H1 (cell line): ENCODE measurements around the gene MAN1C1. TPM values are rescaled to one million over a fixed set of nuclear protein-coding genes. Genes with fewer than 3 reads are reported as not detected.

Experiments used
- polyA plus RNA-seq, 7 experiments: library from polyadenylated mRNA; depleted of rRNA in 3 of 7; stranded (reverse) in 5 of 7; unstranded in 2 of 7; fragments of >200 nt in 5 of 7; fragments of 200-250 nt in 2 of 7; gene quantifications; 1 replicate in 5 of 7; 2 replicates in 1 of 7; 4 replicates in 1 of 7; pipeline versions ENCODE4 v1.2.1 to v1.2.3, GENCODE V29; 2011 to 2013; ENCODE audit warnings: missing spikeins in 2 of 7, mixed read lengths in 2 of 7
- total RNA-seq: library from RNA; stranded (reverse); fragmentation: NEBNext Ultra II Directional; extraction: Animal tissue kit (Norgen Biotek cat#: 25700); gene quantifications from 2 replicates; pipeline ENCODE4 v1.2.1, GENCODE V29; 2021
- TF ChIP-seq, protein P1 (sequence below): IDR thresholded peaks from 2 replicates; pipeline ENCODE4 v1.6.1; 2012; ENCODE audit warnings: inconsistent platforms

The MAN1C1 gene
- total and polyA plus RNA-seq, 2 of the 8 experiments (the other 6 are each of a cell fraction or from before 2014, with no cell fraction given), result 7.8 to 15.2 TPM

DNA sequence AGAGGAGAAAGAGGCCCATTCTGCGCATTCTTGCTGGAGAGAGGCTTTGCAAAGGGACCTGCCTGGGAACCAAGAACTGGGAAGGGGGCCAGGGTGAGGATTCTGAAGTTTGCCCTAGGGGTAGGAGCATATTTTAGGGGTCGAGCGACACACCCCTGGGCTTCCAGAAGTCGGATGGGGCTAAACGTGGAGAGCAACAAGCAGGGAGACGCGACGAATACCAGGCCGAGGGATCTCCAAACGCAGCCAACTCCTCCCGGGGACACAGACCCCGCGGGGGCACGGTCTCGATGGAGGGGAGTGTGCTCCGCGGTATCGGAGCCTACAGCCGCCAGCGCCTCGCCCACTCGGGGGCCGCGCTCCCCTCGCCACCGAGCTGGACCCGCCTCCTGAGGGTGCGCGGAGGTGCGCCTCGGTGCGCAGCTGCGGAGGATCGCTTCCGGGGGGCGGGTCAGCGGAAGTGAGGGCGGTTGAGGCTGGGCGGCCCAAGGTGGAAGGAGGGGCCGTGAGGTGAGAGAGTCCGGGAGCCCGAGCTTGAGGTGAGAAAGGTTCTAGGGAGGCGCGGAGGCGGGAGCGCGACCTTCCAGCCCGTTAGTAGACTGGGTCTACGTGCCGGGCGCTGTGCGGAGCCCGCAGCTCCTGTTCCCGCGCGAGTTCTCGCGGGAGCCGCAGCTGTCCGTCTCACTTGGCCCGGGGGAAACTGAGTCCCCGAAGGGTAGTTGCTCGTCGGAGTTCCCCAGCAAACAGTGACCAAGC lies 203.1 kb downstream of the MAN1C1 start, which contains the start of gene MTFR1L (continued):
- TF ChIP-seq, protein P1, sequence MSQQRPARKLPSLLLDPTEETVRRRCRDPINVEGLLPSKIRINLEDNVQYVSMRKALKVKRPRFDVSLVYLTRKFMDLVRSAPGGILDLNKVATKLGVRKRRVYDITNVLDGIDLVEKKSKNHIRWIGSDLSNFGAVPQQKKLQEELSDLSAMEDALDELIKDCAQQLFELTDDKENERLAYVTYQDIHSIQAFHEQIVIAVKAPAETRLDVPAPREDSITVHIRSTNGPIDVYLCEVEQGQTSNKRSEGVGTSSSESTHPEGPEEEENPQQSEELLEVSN, result 0 out of 2 replicates have a peak, but pooled peaks have one; percentile 47
